Activated CD4-positive, alpha-beta T cell treated with anti-CD3 and anti-CD28 coated beads, Interleukin-2, amount 10 ng/mL, durations not matched to agents 7 days and 5 days (primary cell): ENCODE results near the gene C2CD3. TPM values are rescaled to one million over a fixed set of nuclear protein-coding genes. Genes with fewer than 3 reads are reported as not detected.
"Not testable (repeated sequence)": the region's sequence is repeated elsewhere in the genome, so short reads cannot be mapped to it uniquely, and the experiment has no call there.

Experiments used
- CTCF ChIA-PET: fragments of 350-600 bp; sonication (Branson Sonifier 250); formaldehyde crosslinking; loops from one replicate; lab custom pipeline; 2021; ENCODE audit warnings: antibody characterized with exemption; lab: Charles Lee
- POLR2A ChIA-PET: fragments of 350-600 bp; sonication (Branson Sonifier 250); formaldehyde crosslinking; loops from one replicate; lab custom pipeline; 2021; ENCODE audit warnings: antibody characterized with exemption; lab: Charles Lee
- DNase-seq: peaks from one replicate; pipeline ENCODE4 v3.0.0-alpha.2; 2020
- H3K27ac Mint-ChIP-seq: one replicate; pipeline ENCODE4 v1.8.0; 2021; ENCODE audit warnings: mild to moderate bottlenecking, moderate library complexity, mixed read lengths
- H3K27me3 Mint-ChIP-seq: one replicate; pipeline ENCODE4 v1.8.0; 2021; ENCODE audit warnings: mixed read lengths
- H3K36me3 Mint-ChIP-seq: one replicate; pipeline ENCODE4 v1.8.0; 2021; ENCODE audit warnings: low read depth, mixed read lengths
- H3K4me1 Mint-ChIP-seq: one replicate; pipeline ENCODE4 v1.8.0; 2021; ENCODE audit warnings: mixed read lengths
- H3K4me3 Mint-ChIP-seq: one replicate; pipeline ENCODE4 v1.8.0; 2021; ENCODE audit warnings: mild to moderate bottlenecking, moderate library complexity, mixed read lengths
- H3K9me3 Mint-ChIP-seq: one replicate; pipeline ENCODE4 v1.8.0; 2021; ENCODE audit warnings: mixed read lengths
- total RNA-seq, 2 experiments: library from RNA; stranded (reverse); gene quantifications; one replicate each; pipeline ENCODE4 v1.2.3, GENCODE V29; 2021

C2CD3 gene
- total RNA-seq, 2 experiments from 2014 or later: 34.0 to 39.1 TPM

GRCh38 chr11:74147199-74147929 is 23.4 kb downstream of the C2CD3 start:
- CTCF ChIA-PET: interaction anchor here (0.9 to 1.4 kb wide), 2 partner anchors 10 to 260 kb away, joined by 3 read pairs; no protein-coding TSS in a partner anchor
- Mint-ChIP-seq H3K27ac (no peak overlapping the region), H3K4me3 (no peak overlapping the region), H3K27me3 (no peaks in the 10 kb centered on the region), H3K4me1 (peaks cover 2% of the 10 kb centered on the region), H3K36me3 (peaks cover 11% of the 10 kb centered on the region), H3K9me3 (no peaks in the 10 kb centered on the region)
- POLR2A ChIA-PET: no interaction called here
- no peak for DNase-seq

GRCh38 chr11:74144592-74144991 is 26.2 kb downstream of the C2CD3 start:
- ChIA-PET CTCF (interaction anchor here (0.6 to 1.3 kb wide), 3 partner anchors 9 to 146 kb away, joined by 3 to 5 read pairs (median 3); no protein-coding TSS in a partner anchor), POLR2A (no interaction called here)
- no peaks in the 10 kb centered on the region for H3K27me3 Mint-ChIP-seq
- no peak overlapping the region for H3K27ac Mint-ChIP-seq
- peaks cover 6% of the 10 kb centered on the region for H3K36me3 Mint-ChIP-seq
- H3K4me1 Mint-ChIP-seq: peaks cover 2% of the 10 kb centered on the region
- no peak overlapping the region for H3K4me3 Mint-ChIP-seq
- no peaks in the 10 kb centered on the region for H3K9me3 Mint-ChIP-seq
- DNase-seq: no peak

GRCh38 chr11:74142624-74143023 is 28.2 kb downstream of the C2CD3 start:
- Mint-ChIP-seq H3K9me3 (no peaks in the 10 kb centered on the region), H3K27me3 (no peaks in the 10 kb centered on the region)

GRCh38 chr11:74141908-74142307 is 28.9 kb downstream of the C2CD3 start:
- DNase-seq: no peak
- no peaks in the 10 kb centered on the region for H3K4me1 Mint-ChIP-seq
- no peak overlapping the region for H3K4me3 Mint-ChIP-seq
- H3K27me3 Mint-ChIP-seq: no peaks in the 10 kb centered on the region
- POLR2A ChIA-PET: no interaction called here
- CTCF ChIA-PET: no interaction called here
- H3K27ac Mint-ChIP-seq: no peak overlapping the region
- H3K9me3 Mint-ChIP-seq: no peaks in the 10 kb centered on the region
- H3K36me3 Mint-ChIP-seq: peaks cover 19% of the 10 kb centered on the region

More at GRCh38 chr11:74142624-74143023, 28.2 kb downstream of the C2CD3 start:
- no peak overlapping the region for H3K4me3 Mint-ChIP-seq
- ChIA-PET CTCF (no interaction called here), POLR2A (no interaction called here)
- peaks cover 17% of the 10 kb centered on the region for H3K36me3 Mint-ChIP-seq
- no peak overlapping the region for H3K27ac Mint-ChIP-seq
- no peaks in the 10 kb centered on the region for H3K4me1 Mint-ChIP-seq
- DNase-seq: no peak

- Mint-ChIP-seq H3K36me3 (peaks cover 20% of the 10 kb centered on the region), H3K4me1 (no peaks in the 10 kb centered on the region), H3K9me3 (no peaks in the 10 kb centered on the region), H3K27me3 (no peaks in the 10 kb centered on the region), H3K27ac (no peak overlapping the region), H3K4me3 (no peak overlapping the region)
- no peak for DNase-seq
- ChIA-PET CTCF (no interaction called here), POLR2A (no interaction called here)
Observed at GRCh38 chr11:74141241-74141695, 29.5 kb downstream of the C2CD3 start.

GRCh38 chr11:74139919-74140431 is 30.8 kb downstream of the C2CD3 start:
- H3K36me3 Mint-ChIP-seq: peaks cover 20% of the 10 kb centered on the region
- H3K4me1 Mint-ChIP-seq, H3K4me3 Mint-ChIP-seq, DNase-seq, CTCF ChIA-PET, POLR2A ChIA-PET, H3K27me3 Mint-ChIP-seq, H3K9me3 Mint-ChIP-seq, H3K27ac Mint-ChIP-seq: not testable (repeated sequence)

GRCh38 chr11:74139151-74139918 is 31.5 kb downstream of the C2CD3 start:
- CTCF ChIA-PET: no interaction called here
- H3K9me3 Mint-ChIP-seq: no peaks in the 10 kb centered on the region

GRCh38 chr11:74138572-74138971 is 32.2 kb downstream of the C2CD3 start:
- no peaks in the 10 kb centered on the region for H3K9me3 Mint-ChIP-seq
- H3K4me3 Mint-ChIP-seq: no peak overlapping the region
- CTCF ChIA-PET: no interaction called here
- H3K4me1 Mint-ChIP-seq: no peaks in the 10 kb centered on the region
- H3K27ac Mint-ChIP-seq: no peak overlapping the region
- POLR2A ChIA-PET: no interaction called here
- no peaks in the 10 kb centered on the region for H3K27me3 Mint-ChIP-seq
- no peak for DNase-seq
- H3K36me3 Mint-ChIP-seq: peaks cover 20% of the 10 kb centered on the region

More at GRCh38 chr11:74139151-74139918, 31.5 kb downstream of the C2CD3 start:
- H3K36me3 Mint-ChIP-seq: peaks cover 20% of the 10 kb centered on the region
- H3K27ac Mint-ChIP-seq: no peak overlapping the region
- H3K4me3 Mint-ChIP-seq: no peak overlapping the region
- POLR2A ChIA-PET: no interaction called here
- no peaks in the 10 kb centered on the region for H3K27me3 Mint-ChIP-seq
- no peak for DNase-seq
- no peaks in the 10 kb centered on the region for H3K4me1 Mint-ChIP-seq

GRCh38 chr11:74138021-74138420 is 32.8 kb downstream of the C2CD3 start:
- POLR2A ChIA-PET: no interaction called here
- Mint-ChIP-seq H3K9me3 (no peaks in the 10 kb centered on the region), H3K4me3 (no peak overlapping the region), H3K36me3 (peaks cover 21% of the 10 kb centered on the region), H3K27ac (no peak overlapping the region), H3K27me3 (no peaks in the 10 kb centered on the region), H3K4me1 (no peaks in the 10 kb centered on the region)
- CTCF ChIA-PET: no interaction called here
- DNase-seq: no peak

- Mint-ChIP-seq H3K36me3 (peaks cover 43% of the 10 kb centered on the region), H3K27me3 (no peaks in the 10 kb centered on the region), H3K9me3 (no peaks in the 10 kb centered on the region), H3K27ac (no peak overlapping the region), H3K4me1 (no peaks in the 10 kb centered on the region), H3K4me3 (no peak overlapping the region)
- no peak for DNase-seq
- ChIA-PET CTCF (interaction anchor here (0.7 to 1.6 kb wide), 5 partner anchors 8 to 178 kb away, joined by 3 to 8 read pairs (median 3); no protein-coding TSS in a partner anchor), POLR2A (no interaction called here)
Observed at GRCh38 chr11:74135127-74135840, 35.5 kb downstream of the C2CD3 start.

- H3K36me3 Mint-ChIP-seq: peaks cover 47% of the 10 kb centered on the region
- CTCF ChIA-PET: interaction anchor here (1.6 kb wide), 1 partner anchor 15 kb away, joined by 3 read pairs; no protein-coding TSS in a partner anchor
- H3K27ac Mint-ChIP-seq: no peak overlapping the region
Observed at GRCh38 chr11:74134661-74135060, 36.1 kb downstream of the C2CD3 start.

GRCh38 chr11:74133436-74133835 is 37.4 kb downstream of the C2CD3 start:
- POLR2A ChIA-PET: no interaction called here
- Mint-ChIP-seq H3K4me3 (no peak overlapping the region), H3K27me3 (no peaks in the 10 kb centered on the region)

More at GRCh38 chr11:74134661-74135060, 36.1 kb downstream of the C2CD3 start:
- H3K4me1 Mint-ChIP-seq: no peaks in the 10 kb centered on the region
- POLR2A ChIA-PET: no interaction called here
- H3K9me3 Mint-ChIP-seq: no peaks in the 10 kb centered on the region
- no peak overlapping the region for H3K4me3 Mint-ChIP-seq
- H3K27me3 Mint-ChIP-seq: no peaks in the 10 kb centered on the region
- no peak for DNase-seq

More at GRCh38 chr11:74133436-74133835, 37.4 kb downstream of the C2CD3 start:
- Mint-ChIP-seq H3K36me3 (peaks cover 41% of the 10 kb centered on the region), H3K27ac (no peak overlapping the region), H3K9me3 (no peaks in the 10 kb centered on the region), H3K4me1 (no peaks in the 10 kb centered on the region)
- CTCF ChIA-PET: no interaction called here
- no peak for DNase-seq
